H1 (cell line): Measurements from ENCODE around the gene PLD6. TPM values are rescaled to one million over a fixed set of nuclear protein-coding genes. Genes with fewer than 3 reads are reported as not detected.

Experiments
- CHD7 ChIP-seq: fragments of 300-600 bp; sonication (generic); IDR thresholded peaks from 2 replicates; pipeline ENCODE4 v1.7.1; 2012; ENCODE audit warnings: low read length, moderate library complexity, mild to moderate bottlenecking, inconsistent platforms; ENCODE audit not compliant: insufficient replicate concordance
- E2F6 ChIP-seq: IDR thresholded peaks from 2 replicates; pipeline ENCODE4 v1.6.1; 2012; ENCODE audit warnings: inconsistent platforms
- GABPA ChIP-seq: IDR thresholded peaks from 2 replicates; pipeline ENCODE4 v1.6.1; 2011; ENCODE audit warnings: mild to moderate bottlenecking, low read length, moderate library complexity, borderline replicate concordance; ENCODE audit not compliant: insufficient read depth
- KDM5A ChIP-seq: fragments of 200-600 bp; IDR thresholded peaks from 2 replicates; pipeline ENCODE4 v1.7.1; 2012; ENCODE audit warnings: mild to moderate bottlenecking, low read length, inconsistent platforms, mixed read lengths
- RNF2 ChIP-seq: fragments of 200-900, 300-1000 bp; sonication (generic); IDR thresholded peaks from 2 replicates; pipeline ENCODE4 v1.7.1; 2016; ENCODE audit warnings: borderline replicate concordance, low read depth, mild to moderate bottlenecking, antibody characterized with exemption, low read length; ENCODE audit not compliant: poor library complexity, severe bottlenecking; ENCODE audit errors: missing control alignments
- SP1 ChIP-seq: IDR thresholded peaks from 2 replicates; pipeline ENCODE4 v1.6.1; 2011; ENCODE audit warnings: low read depth, low read length
- SP4 ChIP-seq: IDR thresholded peaks from 2 replicates; pipeline ENCODE4 v1.6.1; 2012; ENCODE audit warnings: low read length, inconsistent platforms
- TCF12 ChIP-seq: IDR thresholded peaks from 2 replicates; pipeline ENCODE4 v1.6.1; 2011; ENCODE audit warnings: low read depth, mild to moderate bottlenecking, low read length
- polyA plus RNA-seq, 7 experiments: library from polyadenylated mRNA; depleted of rRNA in 3 of 7; stranded (reverse) in 5 of 7; unstranded in 2 of 7; fragments of >200 nt in 5 of 7; fragments of 200-250 nt in 2 of 7; gene quantifications; 1 replicate in 5 of 7; 2 replicates in 1 of 7; 4 replicates in 1 of 7; pipeline versions ENCODE4 v1.2.1 to v1.2.3, GENCODE V29; 2011 to 2013; ENCODE audit warnings: missing spikeins in 2 of 7, mixed read lengths in 2 of 7
- total RNA-seq: library from RNA; stranded (reverse); fragmentation: NEBNext Ultra II Directional; extraction: Animal tissue kit (Norgen Biotek cat#: 25700); gene quantifications from 2 replicates; pipeline ENCODE4 v1.2.1, GENCODE V29; 2021

PLD6 gene
- total and polyA plus RNA-seq, 2 of the 8 experiments (the other 6 are each of a cell fraction or from before 2014, with no cell fraction given), result 0.20 to 0.22 TPM

- no peak for TF ChIP-seq CHD7
- TF ChIP-seq SP1, result no peak
- no peak for TF ChIP-seq RNF2
- TF ChIP-seq SP4, result no peak
- no peak for TF ChIP-seq TCF12
- no peak for TF ChIP-seq E2F6
- TF ChIP-seq GABPA, result no peak
- no peak for TF ChIP-seq KDM5A
Observed at GRCh38 chr17:17170346-17170985, 35.7 kb downstream of the PLD6 start (continued).
